Middle frontal gyrus (tissue), 1 donor: Measurements from ENCODE around the gene SGCD.

Experiments
- DNase-seq: peaks from one replicate; pipeline ENCODE4 v3.0.0-alpha.2; 2015; ENCODE audit warnings: low spot score; ENCODE audit errors: extremely low spot score

Gene SGCD

GRCh38 chr5:156400231-156400986, 73.4 kb downstream of the SGCD start:
- DNase-seq: no peak

- DNase-seq: no peak
These were observed 74.8 kb downstream of the SGCD start for GRCh38 chr5:156401804-156402203.

GRCh38 chr5:156402387-156402921, 75.5 kb downstream of the SGCD start:
- DNase-seq: no peak

GRCh38 chr5:156405988-156406387, 79.0 kb downstream of the SGCD start:
- DNase-seq: no peak

GRCh38 chr5:156407251-156407650, 80.3 kb downstream of the SGCD start:
- no peak for DNase-seq

- DNase-seq: no peak
These were observed 82.9 kb downstream of the SGCD start for GRCh38 chr5:156409834-156410233.

- no peak for DNase-seq
These were observed 84.2 kb downstream of the SGCD start for GRCh38 chr5:156411185-156411613.

GRCh38 chr5:156411957-156412356, 85.0 kb downstream of the SGCD start:
- DNase-seq: no peak

- no peak for DNase-seq
These were observed 87.4 kb downstream of the SGCD start for GRCh38 chr5:156414391-156414790.

- DNase-seq: no peak
These were observed 92.7 kb downstream of the SGCD start for GRCh38 chr5:156419661-156420060.

GRCh38 chr5:156420665-156421064, 93.7 kb downstream of the SGCD start:
- DNase-seq: no peak

- no peak for DNase-seq
These were observed 94.8 kb downstream of the SGCD start for GRCh38 chr5:156421798-156422197.

- DNase-seq: no peak
These were observed 96.6 kb downstream of the SGCD start for GRCh38 chr5:156423597-156423996.

- DNase-seq: no peak
These were observed 100.4 kb downstream of the SGCD start for GRCh38 chr5:156427315-156427714.

- no peak for DNase-seq
These were observed 105.2 kb downstream of the SGCD start for GRCh38 chr5:156431956-156432829.

GRCh38 chr5:156432830-156433105, 105.8 kb downstream of the SGCD start:
- no peak for DNase-seq

GRCh38 chr5:156434471-156434870, 107.5 kb downstream of the SGCD start:
- DNase-seq: no peak

- DNase-seq: no peak
These were observed 108.1 kb downstream of the SGCD start for GRCh38 chr5:156435101-156435500.

GRCh38 chr5:156438076-156438475, 111.1 kb downstream of the SGCD start:
- DNase-seq: no peak

GRCh38 chr5:156444753-156445291, 117.9 kb downstream of the SGCD start:
- DNase-seq: no peak

GRCh38 chr5:156446526-156446925, 119.6 kb downstream of the SGCD start:
- no peak for DNase-seq

- no peak for DNase-seq
These were observed 123.8 kb downstream of the SGCD start for GRCh38 chr5:156450778-156451177.
